BLaER1 (cell line): ENCODE results near the gene CA10.

Experiments
- H3K27ac ChIP-seq: shearing (Covaris generic); formaldehyde crosslinking; 2 replicates; pipeline ENCODE4 v1.8.1; 2022
- H3K27me3 ChIP-seq: shearing (Covaris generic); formaldehyde crosslinking; 2 replicates; pipeline ENCODE4 v1.8.1; 2022
- H3K36me3 ChIP-seq: shearing (Covaris generic); formaldehyde crosslinking; 2 replicates; pipeline ENCODE4 v1.8.1; 2022
- H3K4me1 ChIP-seq: shearing (Covaris generic); formaldehyde crosslinking; 2 replicates; pipeline ENCODE4 v1.8.1; 2022
- H3K4me2 ChIP-seq: shearing (Covaris generic); formaldehyde crosslinking; 2 replicates; pipeline ENCODE4 v1.8.1; 2022
- H3K4me3 ChIP-seq: shearing (Covaris generic); formaldehyde crosslinking; 2 replicates; pipeline ENCODE4 v1.8.1; 2022
- H3K9ac ChIP-seq: shearing (Covaris generic); formaldehyde crosslinking; 2 replicates; pipeline ENCODE4 v1.8.1; 2022
- H3K9me3 ChIP-seq: shearing (Covaris generic); formaldehyde crosslinking; 2 replicates; pipeline ENCODE4 v1.8.1; 2022
- H4K20me1 ChIP-seq: shearing (Covaris generic); formaldehyde crosslinking; 2 replicates; pipeline ENCODE4 v1.8.1; 2022
- Cebpa-rat ChIP-seq: shearing (Covaris generic); IDR thresholded peaks from 2 replicates; pipeline ENCODE4 v1.8.1; 2022

The CA10 gene

GRCh38 chr17:51590071-51590656 is 568.4 kb downstream of the CA10 start:
- Histone ChIP-seq H3K4me3 (no peak overlapping the region), H3K4me1 (no peaks in the 10 kb centered on the region), H3K4me2 (no peak overlapping the region), H3K9ac (no peak overlapping the region), H3K9me3 (peaks cover 11% of the 10 kb centered on the region), H3K36me3 (no peaks in the 10 kb centered on the region), H4K20me1 (no peaks in the 10 kb centered on the region), H3K27me3 (no peaks in the 10 kb centered on the region), H3K27ac (no peak overlapping the region)
- no peak for TF ChIP-seq Cebpa-rat

- H3K36me3 ChIP-seq = no peaks in the 10 kb centered on the region
- H3K9me3 ChIP-seq = peaks cover 11% of the 10 kb centered on the region
- no peak overlapping the region for H3K27ac ChIP-seq
- no peaks in the 10 kb centered on the region for H4K20me1 ChIP-seq
- H3K4me2 ChIP-seq = no peak overlapping the region
- no peaks in the 10 kb centered on the region for H3K27me3 ChIP-seq
- no peak overlapping the region for H3K9ac ChIP-seq
- no peak overlapping the region for H3K4me3 ChIP-seq
- no peaks in the 10 kb centered on the region for H3K4me1 ChIP-seq
- TF ChIP-seq Cebpa-rat = no peak
Observed at GRCh38 chr17:51588063-51588462, 570.5 kb downstream of the CA10 start.

- no peak overlapping the region for H3K4me3 ChIP-seq
- H3K27ac ChIP-seq = no peak overlapping the region
- peaks cover 11% of the 10 kb centered on the region for H3K9me3 ChIP-seq
- no peaks in the 10 kb centered on the region for H3K36me3 ChIP-seq
- no peak for TF ChIP-seq Cebpa-rat
- H4K20me1 ChIP-seq = no peaks in the 10 kb centered on the region
- no peak overlapping the region for H3K9ac ChIP-seq
- no peak overlapping the region for H3K4me2 ChIP-seq
- H3K27me3 ChIP-seq = no peaks in the 10 kb centered on the region
- H3K4me1 ChIP-seq = no peaks in the 10 kb centered on the region
Observed at GRCh38 chr17:51587516-51587915, 571.0 kb downstream of the CA10 start.

- Histone ChIP-seq H3K4me3 (no peak overlapping the region), H3K9me3 (peaks cover 11% of the 10 kb centered on the region), H3K27me3 (no peaks in the 10 kb centered on the region), H3K36me3 (no peaks in the 10 kb centered on the region), H3K4me2 (no peak overlapping the region), H3K9ac (no peak overlapping the region), H3K4me1 (no peaks in the 10 kb centered on the region), H3K27ac (no peak overlapping the region), H4K20me1 (no peaks in the 10 kb centered on the region)
- no peak for TF ChIP-seq Cebpa-rat
Observed at GRCh38 chr17:51585514-51586104, 572.9 kb downstream of the CA10 start.

GRCh38 chr17:51580869-51581268 is 577.6 kb downstream of the CA10 start:
- TF ChIP-seq Cebpa-rat = no peak
- H3K4me2 ChIP-seq = no peak overlapping the region

More at GRCh38 chr17:51580869-51581268, 577.6 kb downstream of the CA10 start:
- peaks cover 5% of the 10 kb centered on the region; the same call in 1 of the 2 replicates for H3K9me3 ChIP-seq
- no peak overlapping the region for H3K4me3 ChIP-seq
- H4K20me1 ChIP-seq = no peaks in the 10 kb centered on the region
- no peak overlapping the region for H3K9ac ChIP-seq
- no peaks in the 10 kb centered on the region for H3K4me1 ChIP-seq
- no peaks in the 10 kb centered on the region for H3K36me3 ChIP-seq
- no peak overlapping the region for H3K27ac ChIP-seq
- H3K27me3 ChIP-seq = no peaks in the 10 kb centered on the region
